RCC 7860 (cell line): ENCODE results near the gene PLCH1.
A peak's percentile ranks its signal among the peaks of the same experiment; 100 is the strongest.

ENCODE experiments used
- DNase-seq: peaks from one replicate; pipeline ENCODE4 v3.0.0-alpha.2; 2015; ENCODE audit warnings: low spot score
- FAIRE-seq: peaks from 2 replicates; lab custom pipeline; 2012; peaks lifted over from hg19 to GRCh38; lab: Jason Lieb, UNC

The PLCH1 gene

DNA sequence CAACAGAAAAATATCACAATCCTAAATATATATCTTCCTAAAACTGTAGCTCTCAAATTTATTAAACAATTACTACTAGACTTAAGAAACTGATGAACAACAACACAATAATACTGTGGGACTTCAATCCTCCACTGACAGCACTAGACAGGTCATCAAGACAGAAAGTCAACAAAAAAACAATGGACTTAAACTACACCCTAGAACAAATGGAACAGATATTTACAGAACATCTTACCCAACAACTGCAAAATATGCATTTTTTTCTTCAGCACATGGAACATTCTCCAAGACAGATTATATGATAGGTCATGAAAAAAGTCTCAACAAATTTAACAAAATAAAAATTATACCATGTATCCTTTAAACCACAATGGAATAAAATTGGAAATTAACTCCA, 133.4 kb downstream of the PLCH1 start:
- DNase-seq (no peak), FAIRE-seq (no peak)

DNA sequence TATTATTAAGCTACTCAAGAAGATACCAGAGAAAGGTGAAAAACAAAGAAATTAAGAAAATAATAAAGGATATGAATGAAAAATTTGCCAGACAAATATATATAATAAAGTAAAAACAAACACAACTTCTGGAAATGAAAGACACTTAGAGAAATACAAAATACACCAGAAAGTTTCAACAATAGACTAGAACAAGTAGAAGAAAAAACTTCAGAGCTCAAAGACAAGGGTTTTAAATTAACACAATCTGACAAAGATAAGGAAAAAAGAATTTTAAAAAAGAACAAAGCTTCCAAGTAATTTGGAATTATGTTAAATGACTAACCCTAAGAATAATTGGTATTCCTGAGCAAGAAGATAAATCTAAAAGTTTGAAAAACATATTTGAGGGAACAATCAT, 135.3 kb downstream of the PLCH1 start:
- no peak for FAIRE-seq
- no peak for DNase-seq

DNA sequence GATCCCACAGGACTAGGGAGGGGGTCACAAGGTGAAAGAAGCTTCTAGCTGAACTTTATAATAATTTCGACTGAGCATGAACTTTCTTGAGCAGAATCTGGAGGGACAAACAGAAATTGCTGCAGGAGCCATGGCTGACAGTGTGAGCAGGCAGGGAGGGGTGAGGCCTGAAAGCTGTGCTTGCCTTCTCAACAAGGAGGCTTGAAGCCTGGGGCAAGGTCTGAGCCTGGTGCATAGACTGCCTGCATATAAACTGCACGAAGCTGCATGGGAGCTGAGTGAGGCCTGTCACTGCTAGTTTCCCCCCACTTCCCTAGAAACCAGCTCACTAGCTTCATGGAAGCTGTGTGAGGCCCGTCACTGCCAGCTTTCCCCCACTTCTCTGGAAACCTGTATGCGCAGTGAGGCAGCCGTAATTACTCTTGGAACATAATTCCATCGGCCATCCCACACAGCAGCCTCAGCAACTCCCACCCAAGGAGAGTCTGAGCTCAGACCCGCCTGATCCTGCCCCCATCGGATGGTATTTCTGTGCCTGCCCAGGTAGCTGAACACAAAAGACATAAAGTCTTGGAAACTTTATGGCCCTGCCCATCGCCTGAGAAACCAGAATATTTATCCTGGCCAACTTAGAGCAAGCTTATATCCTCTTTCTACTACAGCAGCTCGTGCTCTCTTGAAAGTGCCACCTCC, 136.5 kb downstream of the PLCH1 start:
- no peak for FAIRE-seq

DNA sequence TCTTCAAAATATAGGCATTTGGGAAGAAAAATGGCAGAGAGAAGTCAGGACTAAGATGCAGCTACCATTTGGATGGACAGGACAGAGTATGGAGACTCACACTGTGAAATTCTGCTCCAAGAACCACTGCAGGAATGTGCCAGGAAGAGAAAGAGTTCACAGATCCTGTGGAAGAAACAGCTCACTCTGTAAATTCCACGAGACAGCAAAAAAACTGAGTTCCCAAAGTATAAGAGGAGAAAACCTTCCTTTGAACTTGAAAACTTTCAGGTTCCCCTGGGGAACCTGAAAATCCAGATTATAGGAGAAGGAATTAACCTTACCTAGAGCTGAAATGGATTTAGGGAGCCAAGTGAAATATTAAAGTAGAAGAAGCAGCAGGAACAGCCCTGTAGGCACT, 137.1 kb downstream of the PLCH1 start:
- FAIRE-seq = no peak
- no peak for DNase-seq

More for the DNA sequence above, 136.5 kb downstream of the PLCH1 start:
- DNase-seq = no peak

DNA sequence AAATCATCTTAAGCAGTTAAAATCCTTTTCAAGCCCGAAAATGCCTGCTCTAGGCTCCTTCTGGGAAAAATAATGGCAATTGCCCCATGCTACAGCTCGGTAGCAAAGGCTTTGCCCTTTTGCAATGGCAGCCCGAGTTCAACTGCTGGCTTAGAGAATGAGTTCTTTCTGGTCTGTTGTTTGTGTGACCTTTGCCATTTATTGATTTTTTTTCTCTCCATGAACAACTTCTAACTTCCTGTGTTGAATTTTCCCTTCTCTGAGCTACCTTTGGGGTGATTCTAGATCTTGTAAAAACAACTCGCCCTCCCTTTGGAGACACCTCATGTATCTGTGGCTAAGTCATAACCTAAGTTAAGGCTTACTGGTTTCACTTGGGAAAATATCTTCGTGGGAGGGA, 139.3 kb downstream of the PLCH1 start:
- DNase-seq = no peak
- no peak for FAIRE-seq

DNA sequence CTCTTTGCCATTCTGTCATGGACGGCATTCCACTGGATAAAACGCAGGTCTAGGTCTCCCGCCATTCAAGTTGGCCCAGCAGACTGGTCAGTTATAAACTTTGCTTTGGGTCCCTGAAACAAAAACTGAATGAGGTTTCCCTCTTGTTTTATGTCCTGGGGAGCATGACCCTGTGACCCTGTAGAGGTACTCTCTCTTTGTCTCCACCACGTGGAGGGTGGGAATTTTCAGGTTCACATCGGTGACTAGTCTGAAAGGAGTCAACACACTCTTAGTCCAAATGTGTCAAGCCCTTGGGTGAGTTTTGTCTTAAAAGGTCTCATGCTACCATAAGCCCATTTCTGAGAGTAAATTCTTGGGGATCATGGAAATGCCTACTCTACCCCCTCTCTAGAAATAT, 139.9 kb downstream of the PLCH1 start:
- FAIRE-seq (no peak), DNase-seq (no peak)

DNA sequence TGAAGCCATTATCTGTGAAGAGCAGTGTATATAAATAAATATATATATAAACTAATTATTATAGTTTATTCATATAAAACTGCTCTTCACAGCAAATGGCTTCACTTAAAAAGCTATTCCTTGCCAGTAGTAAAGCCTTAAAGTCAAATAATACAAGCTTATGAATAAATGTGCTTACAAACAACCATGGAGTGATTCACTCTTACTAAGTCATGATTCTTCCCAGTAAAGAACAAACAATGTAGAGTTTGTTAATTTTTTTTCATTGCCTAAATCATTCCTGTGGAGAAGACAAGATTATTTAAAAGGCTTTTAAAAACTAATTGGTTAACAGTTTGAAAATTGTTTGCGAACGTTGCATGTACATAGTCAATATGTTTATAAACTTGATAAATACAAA, 140.7 kb downstream of the PLCH1 start:
- no peak for FAIRE-seq
- DNase-seq = no peak

DNA sequence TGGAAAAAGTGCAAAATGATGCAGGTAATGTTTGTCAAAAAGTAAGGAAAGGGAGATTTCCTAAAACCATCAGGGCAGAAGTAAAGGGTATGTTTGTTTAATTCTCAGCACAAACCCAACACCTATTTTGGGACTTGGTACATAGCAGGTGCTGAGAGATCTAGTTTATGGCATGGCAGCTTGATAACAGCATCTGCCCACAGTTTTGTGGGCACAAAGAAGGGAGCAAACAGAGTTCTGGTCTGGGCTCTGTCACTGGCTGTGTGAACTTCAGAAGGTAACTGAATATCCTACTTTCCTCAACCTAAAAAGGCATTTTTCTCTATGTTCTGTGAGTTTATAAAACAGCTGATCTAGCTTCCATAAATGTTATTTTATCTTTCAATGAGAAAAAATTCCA, 141.6 kb downstream of the PLCH1 start:
- DNase-seq (no peak), FAIRE-seq (no peak)

DNA sequence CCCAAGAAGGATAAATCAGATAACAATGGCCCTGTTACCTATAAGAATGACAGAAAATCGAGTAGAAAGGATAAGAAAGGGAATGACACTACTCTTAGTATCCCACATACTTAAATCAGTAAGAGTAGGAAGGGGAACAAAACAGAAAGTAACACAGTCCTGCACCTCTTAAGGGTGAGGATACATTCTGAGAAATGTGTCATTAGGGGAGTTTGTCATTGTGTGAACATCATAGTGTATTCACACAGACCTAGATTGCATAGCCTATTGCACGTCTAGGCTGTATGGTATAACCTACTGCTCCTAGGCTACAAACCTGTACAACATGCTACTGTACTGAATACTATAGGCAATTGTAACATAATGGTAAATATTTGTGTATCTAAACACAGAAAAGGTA, 142.6 kb downstream of the PLCH1 start:
- no peak for FAIRE-seq
- no peak for DNase-seq

DNA sequence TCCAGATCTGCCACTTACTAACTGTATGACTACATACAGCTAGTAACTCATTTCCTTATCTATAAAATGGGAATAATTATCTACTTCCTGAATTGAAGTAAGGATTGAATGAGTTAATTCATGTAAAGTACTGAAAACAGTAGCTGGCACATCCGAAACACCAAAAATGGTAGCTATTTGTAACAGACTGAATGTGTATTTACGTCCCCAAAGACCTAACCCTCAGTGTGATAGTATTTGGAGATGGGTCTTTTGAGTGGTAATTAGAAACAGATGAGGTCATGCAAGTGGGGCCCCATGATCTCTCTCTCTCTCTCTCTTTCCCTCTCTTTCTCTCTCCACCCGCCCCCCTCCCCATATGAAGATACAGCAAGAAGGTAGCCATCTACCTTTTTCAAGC, 146.2 kb downstream of the PLCH1 start:
- no peak for FAIRE-seq
- no peak for DNase-seq

DNA sequence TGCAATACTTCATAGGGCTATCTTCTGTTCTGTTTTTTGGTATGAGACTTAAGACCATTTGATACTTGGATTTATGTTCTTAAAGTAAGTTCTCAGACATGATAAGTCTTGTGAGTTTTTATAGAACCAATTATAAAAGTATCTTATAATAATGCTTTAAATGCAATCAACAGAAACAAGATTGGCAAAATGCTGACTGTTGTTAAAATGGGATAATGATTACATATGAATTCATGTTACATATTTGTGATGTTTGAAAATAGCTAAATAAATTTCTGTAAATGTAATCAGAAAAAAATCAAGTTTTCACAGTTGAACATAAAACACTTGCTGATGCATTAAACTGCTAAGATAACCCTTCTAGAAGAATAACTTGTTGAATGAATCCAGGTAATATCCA, 148.3 kb downstream of the PLCH1 start:
- DNase-seq (no peak), FAIRE-seq (no peak)

DNA sequence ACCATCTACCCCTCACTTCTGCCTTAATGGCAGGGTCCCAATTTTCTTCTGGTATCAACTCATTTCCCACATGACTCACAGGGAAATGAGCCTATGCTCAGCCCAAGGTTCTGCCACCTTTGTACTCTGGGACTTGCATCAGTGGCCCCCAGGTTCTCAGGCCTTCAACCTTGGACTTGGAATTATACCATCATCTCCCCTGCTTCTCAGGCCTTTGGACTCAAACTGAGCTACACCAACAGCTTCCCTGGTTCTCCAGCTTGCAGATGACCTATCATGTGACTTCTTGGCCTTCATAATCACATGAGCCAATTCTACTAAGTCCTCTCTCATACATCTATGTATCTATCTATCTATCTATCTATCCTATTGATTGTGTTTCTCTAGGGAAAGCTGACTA, 149.5 kb downstream of the PLCH1 start:
- FAIRE-seq = no peak
- DNase-seq = no peak

DNA sequence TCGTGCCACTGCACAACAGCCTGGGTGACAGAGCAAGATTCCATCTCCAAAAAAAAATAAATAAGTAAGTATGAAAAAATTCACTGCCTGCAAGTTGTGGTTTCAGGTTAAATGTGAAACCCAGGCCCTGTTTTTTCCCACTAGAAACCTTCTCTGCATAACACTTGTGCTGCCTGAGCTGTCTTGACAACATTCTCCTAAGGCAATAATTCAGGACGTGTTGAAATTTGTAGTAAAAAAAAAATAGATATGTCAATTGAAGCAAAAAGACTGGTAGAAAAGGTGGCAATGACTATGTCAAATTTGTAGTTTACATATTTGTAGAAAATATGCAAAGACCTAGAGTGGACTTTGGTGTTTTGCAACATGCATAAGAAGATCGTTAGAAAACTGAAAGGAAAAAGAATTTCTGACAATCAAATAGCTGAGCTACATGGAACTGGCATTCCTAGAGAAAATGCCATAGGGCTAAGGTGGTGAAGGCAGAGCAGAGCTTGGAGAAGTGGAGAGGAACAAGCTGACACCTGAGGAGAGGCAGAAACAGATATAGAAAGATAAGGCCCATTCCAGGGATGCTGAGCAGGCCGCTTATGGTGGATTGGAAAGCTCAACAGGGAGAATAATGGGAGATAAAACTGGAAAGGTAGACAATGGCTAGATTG, 150.2 kb downstream of the PLCH1 start:
- DNase-seq (no peak), FAIRE-seq (no peak)

DNA sequence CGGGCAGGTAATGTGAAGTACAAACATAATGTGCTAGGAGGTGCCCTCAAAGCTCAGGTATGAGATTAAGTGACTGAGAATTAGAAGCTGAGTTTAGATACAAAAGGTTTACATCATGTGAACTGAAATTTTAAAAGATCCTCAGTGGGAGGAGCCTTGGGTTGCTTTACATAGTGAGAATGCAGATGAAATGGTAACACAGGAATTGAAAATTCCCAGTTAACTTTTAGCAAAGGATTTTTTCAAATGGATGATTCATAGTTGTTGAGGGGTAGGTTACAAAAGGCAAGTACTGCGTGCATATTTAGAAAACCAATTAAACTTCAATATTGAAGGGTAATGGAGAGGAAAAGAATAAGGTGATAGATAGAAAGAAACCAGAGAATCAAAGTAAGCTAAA, 157.3 kb downstream of the PLCH1 start:
- DNase-seq (no peak), FAIRE-seq (no peak)

DNA sequence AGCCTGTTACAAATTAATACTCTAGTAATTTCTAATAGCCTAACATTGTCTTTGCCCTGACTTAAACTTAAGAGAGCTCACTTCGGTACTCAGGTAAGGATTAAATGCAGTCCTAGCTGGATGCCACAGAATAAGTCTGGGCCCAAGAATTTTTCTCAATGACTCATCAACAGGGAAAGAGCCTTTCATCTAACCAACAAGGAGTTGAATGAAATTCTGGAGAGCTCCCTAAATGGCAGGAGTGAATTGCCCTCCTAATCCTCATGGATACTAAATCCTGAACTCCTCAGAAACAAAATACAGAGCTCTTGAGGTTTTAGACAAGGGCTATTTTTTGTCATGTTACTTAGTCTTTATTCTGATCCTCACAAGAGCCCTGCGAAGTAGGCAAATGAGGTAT, 159.5 kb downstream of the PLCH1 start:
- no peak for FAIRE-seq

DNA sequence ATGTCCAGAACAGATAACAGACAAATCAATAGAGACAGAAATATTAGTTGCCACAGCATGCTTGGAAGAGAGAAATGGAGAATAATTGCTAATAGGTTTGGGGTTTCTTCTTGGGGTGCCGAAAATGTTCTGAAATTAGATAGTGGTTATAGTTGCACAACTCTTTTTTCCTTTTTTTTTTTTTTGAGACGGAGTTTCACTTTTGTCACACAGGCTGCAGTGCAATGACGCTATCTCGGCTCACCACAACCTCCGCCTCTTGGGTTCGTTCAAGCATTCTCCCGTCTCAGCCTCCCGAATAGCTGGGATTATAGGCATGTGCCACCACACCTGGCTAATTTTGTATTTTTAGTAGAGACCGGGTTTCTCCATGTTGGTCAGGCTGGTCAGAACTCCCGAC, 163.3 kb downstream of the PLCH1 start:
- FAIRE-seq (no peak), DNase-seq (no peak)

More for the DNA sequence above, 159.5 kb downstream of the PLCH1 start:
- DNase-seq = no peak

DNA sequence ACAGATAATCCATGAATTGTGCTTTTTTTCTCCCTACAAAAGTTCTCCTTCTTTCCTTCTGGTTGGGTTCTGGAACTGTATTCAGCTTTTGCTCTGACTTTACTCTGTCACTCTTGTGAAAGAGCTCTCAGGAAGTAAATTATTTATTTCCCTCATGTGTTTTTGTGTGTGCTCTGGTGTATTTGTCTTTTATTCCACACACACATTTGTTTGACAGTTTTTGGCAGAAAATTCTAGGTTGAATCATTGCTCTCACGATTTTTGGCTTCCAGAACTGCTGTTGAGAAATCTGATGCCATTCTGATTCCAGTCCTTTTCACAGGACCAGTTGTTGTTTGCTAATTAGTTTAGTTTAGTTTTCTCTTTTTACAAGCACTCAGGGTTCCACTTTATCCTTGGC, 172.8 kb downstream of the PLCH1 start:
- FAIRE-seq (no peak), DNase-seq (no peak)

DNA sequence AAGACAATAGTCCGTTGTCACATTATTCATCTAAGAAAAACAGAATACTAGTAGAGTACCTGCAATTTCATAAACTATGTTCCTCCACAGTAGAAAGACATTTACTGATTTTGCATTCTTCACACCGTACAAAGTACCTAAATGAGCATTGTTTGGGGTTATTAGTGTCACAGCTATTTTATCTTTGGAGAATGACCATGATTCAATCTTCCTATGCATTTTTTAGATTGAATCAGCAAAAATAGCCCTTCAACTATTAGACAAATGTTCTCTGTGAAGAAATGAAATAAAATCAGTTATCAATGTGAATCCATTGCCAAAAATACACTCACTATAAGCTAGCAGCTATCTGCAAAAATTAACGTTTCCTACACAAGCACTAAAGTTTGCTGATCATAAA, 176.6 kb downstream of the PLCH1 start:
- FAIRE-seq = no peak

DNA sequence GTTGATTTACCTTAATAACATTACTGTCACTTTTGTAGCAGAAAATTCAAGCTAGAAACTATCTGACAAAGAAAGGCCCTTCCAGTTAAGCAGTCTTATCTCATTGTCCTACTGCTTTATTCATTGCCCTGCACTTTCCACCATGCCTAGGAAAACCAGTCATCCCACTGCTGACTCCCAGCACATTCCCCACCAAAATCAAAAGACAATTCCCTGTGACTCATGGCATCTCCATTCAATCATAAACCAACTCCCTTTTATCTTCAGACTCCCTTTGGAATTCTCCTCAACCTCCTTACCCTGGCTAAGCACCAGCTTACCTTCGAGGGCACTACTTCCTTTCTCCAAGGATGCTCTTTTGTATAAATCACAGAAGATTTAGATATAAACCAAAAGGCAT, 184.3 kb downstream of the PLCH1 start:
- DNase-seq = peak; percentile 82
- peak; percentile 95 for FAIRE-seq

More for the DNA sequence above, 176.6 kb downstream of the PLCH1 start:
- no peak for DNase-seq

DNA sequence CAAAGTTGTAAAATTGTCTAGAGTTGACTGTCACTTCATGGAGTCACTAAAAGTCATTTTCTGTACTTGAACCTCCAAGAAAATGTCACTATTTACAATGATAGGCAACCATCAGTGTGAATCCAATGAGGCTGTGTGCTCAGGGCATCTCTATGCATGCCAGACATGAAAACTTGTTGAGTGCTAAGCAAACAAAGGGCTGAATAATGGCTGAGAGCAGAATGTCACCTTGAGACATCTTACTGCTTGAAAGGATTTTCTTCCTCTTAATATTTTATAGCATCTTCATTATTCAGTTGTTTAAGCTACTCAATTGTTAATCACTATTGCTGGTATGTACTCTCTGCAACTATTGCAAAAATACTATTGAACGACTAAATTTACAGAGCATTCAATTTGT, 184.7 kb downstream of the PLCH1 start:
- FAIRE-seq (no peak), DNase-seq (no peak)

DNA sequence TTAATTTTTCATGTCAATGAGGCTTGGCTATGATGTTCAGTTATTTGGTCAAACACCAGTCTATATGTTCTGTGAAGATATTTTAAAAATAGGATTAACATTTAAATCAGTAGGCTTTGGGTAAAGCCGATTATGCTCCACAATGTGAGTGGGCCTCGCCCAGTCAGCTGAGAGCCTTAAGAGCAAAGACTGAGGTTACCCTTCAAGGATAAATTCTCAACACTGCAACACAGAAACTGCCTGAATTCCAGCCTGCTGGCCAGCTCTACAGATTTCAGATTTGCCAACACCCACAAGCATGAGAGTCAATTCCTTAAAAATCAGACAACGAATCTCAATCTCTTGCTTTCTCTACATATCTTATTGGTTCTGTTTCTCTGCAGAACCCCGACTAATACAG, 188.3 kb downstream of the PLCH1 start:
- FAIRE-seq = no peak
- no peak for DNase-seq

DNA sequence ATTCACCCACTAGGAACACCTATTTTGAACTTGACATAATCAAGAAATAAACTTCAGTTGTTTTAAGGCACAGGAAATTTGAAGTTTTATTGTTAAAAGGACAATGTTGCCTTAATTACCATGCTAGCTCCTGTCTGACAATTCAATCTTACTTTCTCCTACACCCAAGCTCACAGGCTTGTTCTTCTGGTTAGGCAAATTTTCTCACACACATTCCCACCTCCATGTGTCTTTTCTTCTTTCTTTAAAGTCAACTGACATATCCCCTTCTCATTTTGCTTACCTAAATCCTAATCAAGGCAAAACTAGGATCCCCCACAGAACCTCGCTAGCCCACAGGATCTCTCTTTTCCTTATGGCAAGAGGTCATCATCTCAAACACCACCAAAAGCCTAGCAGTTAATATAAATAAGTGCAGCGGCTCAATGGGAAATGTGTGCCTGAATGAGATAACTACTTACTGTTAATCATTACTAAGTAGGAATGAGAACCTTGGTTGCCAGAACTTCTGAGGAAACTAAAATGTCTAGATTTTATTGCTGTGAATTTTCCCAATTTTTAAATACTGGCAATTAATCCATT, 189.3 kb downstream of the PLCH1 start:
- DNase-seq = peak; percentile 45
- FAIRE-seq = peak; percentile 86
